ENCODE results near the gene ZBTB45. TPM values are rescaled to one million over a fixed set of nuclear protein-coding genes. Genes with fewer than 3 reads are reported as not detected.
A peak's percentile ranks its signal among the peaks of the same experiment; 100 is the strongest.
"Not testable (repeated sequence)": the region's sequence is repeated elsewhere in the genome, so short reads cannot be mapped to it uniquely, and the experiment has no call there.

The ZBTB45 gene
- total RNA-seq, 1 donor from 2014 or later, result 1.2 TPM

DNA sequence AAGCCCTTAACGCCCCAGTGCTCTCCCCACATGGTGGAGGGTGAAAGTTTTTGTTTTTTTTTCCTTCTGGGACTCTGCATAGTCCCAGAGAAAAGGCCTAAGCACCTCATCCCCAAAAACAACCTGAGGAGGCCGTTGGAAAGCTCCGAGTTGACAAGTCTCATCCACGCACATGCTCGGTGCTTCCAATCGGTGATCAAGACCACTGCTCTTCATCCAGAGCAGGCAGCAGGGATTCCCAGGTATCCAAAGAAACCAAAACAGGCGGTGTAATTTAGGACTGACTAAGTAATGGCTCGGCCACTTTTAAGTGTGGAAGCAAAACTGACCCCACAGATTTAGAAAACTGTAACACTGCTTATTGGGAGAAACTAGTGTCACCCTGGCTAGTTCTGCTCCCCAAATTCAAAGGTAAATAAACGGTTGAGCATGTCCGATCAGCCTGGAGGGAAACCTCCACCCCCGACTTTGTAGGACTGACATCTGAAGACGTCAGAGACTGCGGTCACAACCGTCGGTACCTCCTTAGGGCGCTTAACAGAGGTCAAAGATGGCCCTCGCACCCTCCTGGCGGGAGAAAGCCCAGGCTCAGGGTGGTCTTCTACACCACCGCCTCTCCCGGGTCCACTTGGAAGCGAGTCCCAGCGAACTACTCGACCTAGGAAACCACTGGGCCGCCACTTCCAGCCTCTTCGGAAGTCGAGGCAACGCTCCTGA is 44.5 kb downstream of the ZBTB45 start:
- DNase-seq (ENCODE audit: low spot score), result no peak

DNA sequence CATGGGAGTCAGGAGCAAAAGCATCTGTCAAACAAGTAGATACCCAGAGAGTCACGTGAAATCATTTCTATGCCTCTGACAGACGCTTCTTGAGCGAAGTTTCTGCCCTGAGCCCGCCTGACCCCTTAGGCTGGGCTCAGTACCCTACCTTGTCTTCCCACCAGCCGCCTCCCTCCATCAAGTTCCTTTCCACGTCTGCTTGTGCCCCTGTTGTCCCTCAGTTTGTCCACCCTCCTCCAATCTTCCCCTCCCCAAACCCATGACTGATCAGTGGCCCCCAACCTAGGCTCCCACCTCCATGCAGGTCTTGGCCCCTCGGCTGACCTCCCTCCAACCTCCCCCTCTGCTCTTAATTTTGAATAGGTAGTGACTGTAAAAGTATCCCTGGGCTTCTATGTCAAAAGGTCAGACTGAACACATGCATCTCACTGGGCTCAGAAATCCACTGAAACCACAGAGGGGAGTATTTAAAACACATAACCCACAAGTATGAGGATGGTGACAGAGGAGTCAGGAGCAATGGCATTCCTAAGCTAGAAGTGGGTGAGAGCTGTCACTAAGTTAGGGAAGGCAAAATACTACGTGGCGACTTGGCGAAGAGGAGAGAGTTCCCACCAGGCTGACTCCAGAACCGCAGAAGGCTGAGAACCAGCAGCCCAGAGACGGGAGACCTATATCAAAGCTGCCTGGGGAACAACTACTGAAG is 45.2 kb downstream of the ZBTB45 start:
- DNase-seq (ENCODE audit: low spot score), result no peak

DNA sequence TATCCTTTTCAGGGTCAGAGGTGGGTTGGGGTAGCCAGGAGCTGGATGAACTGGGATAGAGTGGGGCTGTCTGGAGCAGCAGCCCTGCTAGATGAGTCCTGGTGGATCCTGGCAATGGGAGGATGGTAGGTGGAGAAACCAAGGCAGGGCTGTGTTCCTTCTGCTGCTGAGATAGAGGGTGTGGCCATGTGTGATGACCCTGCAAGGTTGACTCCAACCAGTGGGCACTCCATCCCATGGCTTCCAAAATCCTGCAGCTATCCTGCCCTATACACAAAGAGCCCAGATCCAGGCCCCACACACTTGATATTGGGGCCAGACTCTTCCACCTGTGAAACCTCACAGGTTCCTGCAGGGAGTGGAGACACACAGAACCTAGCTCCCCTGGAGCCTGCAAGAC is 45.8 kb downstream of the ZBTB45 start:
- DNase-seq (ENCODE audit: low spot score), result no peak

DNA sequence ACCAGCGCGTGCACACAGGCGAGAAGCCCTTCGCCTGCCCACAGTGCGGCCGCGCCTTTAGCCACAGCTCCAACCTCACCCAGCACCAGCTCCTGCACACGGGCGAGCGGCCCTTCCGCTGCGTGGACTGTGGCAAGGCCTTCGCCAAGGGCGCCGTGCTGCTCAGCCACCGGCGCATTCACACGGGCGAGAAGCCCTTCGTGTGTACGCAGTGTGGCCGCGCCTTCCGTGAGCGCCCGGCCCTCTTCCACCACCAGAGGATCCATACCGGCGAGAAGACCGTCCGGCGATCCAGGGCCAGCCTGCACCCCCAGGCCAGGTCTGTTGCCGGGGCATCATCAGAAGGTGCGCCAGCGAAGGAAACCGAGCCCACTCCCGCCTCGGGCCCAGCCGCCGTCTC is 47.9 kb downstream of the ZBTB45 start:
- DNase-seq (ENCODE audit: low spot score), result no peak

DNA sequence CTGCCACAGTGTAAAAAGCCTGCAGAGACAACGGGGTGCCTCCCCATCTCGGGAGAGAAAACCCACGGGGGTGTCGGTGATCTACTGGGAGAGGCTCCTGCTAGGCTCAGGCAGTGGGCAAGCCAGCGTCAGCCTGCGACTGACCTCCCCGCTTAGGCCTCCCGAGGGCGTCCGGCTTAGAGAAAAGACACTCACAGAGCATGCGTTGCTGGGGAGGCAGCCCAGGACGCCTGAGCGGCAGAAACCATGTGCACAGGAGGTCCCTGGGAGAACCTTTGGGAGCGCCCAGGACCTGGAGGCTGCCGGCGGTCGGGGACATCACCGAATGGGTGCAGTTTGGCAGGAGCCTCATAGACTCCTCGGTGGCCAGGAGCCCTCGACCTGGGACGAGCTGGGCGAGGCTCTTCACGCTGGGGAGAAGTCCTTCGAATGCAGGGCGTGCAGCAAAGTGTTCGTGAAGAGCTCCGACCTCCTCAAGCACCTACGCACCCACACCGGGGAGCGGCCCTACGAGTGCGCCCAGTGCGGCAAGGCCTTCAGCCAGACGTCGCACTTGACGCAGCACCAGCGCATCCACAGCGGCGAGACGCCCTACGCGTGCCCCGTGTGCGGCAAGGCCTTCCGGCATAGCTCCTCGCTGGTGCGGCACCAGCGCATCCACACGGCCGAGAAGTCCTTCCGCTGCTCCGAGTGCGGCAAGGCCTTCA is 48.6 kb downstream of the ZBTB45 start:
- DNase-seq (ENCODE audit: low spot score), result not testable (repeated sequence)

DNA sequence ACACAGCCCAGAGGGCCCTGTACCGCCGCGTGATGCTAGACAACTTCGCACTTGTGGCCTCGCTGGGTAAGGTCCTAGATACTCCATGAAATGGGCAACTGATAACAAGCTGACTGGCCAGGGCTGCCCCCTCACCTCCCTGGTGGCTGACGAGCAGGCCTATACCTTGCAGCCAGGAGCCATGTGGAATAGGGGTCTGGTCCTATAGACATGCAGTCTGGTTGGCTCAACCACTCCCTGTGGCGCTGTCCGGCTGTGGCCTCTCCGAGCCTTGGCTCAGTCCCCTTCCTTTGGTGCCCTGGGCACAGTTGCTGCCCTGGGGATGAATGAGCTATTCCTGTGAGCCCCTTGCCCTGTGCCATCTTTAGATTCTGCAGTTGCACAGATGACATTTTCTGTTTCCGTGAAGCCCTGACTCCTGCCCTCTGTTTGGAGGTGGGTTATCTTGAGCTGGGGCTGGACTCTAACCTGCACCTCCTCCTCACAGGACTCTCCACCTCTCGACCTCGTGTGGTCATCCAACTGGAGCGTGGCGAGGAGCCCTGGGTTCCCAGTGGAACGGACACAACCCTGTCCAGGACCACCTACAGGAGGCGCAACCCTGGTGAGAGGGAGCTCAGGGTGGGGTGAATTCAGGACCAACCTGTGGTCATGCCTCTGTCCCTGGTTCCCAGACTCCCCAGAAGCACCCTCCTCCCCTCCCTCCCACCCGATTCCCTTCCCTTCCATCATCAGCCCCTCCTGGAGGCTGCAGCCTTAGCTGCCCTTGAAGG is 50.2 kb downstream of the ZBTB45 start:
- DNase-seq (ENCODE audit: low spot score), result no peak

DNA sequence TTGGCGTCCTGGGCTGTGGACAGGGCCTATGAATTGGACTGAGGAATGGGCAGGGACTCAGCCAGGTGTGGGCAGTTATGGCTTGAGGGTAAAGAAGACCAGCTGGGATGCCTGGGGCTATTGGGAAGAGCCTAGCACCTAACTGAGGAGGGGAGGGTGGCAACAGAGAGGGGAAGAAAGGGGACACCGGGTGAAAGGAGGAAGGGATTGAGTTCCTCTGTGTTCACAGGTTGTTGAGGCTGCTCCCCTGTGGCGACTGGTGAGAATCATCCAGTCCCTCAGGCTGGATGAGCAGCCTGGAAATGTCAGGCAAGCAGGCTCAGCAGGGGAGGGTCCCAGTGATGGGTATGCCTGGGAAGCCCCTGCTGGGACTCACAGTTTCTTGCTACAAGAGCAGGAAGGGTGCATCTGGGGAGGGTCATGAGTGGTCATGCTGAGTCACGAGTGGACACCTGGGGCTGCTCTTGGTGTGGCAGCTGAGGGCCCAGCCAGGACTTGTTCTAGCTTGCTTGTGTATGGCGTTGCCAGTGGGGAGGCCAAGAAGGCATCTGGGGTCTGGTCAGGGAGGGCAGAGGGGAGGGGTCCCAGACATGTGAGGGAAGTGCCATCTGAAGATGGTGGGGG is 51.3 kb downstream of the ZBTB45 start:
- no peak for DNase-seq (ENCODE audit: low spot score)

DNA sequence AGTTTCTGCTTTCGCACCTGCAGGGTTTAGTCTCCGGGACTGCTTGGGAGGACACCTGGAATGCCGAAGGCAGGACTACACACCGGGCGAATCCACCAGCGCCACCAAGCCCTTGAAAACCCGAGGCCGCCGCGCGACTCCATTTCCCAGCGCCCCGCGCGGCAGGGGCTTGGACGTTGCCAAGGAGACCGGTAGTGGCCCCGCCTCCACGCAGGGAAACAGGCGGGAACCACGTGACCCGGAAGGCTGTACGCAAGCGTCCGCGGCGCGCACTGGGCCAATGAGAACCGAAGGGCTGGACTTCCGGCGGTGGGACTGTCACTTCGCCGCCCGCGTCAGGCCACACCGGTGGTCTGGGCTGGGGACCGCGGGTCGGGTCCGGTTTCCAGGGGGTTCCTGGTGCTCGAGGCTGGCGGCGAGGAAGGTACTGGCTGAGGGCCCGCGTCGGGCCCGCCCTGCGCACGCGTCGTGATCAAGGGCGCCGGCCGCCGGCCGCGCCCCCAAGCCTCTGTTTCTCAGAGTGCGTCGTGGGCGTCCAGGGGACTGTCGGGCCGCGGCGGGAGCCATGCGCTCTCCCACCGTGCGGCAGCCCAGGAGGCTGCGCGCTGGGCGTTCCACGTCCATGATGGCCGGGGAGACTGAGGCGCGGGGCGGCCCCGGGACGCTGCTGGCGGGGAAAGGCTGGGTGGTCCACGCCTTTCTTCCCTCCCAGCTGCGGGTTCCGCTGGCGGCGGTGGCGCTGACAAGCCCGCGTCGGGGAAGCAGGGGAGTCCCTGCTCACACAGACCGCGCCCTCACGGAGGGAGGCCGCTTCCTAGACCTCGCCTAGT is 52.6 kb downstream of the ZBTB45 start, which contains the start of gene ZNF324:
TSS of gene ZNF324 (plus strand) at position 321 of the 830 bp plus-strand sequence. CDS start 2,106 bp downstream, outside the sequence.
- peak; percentile 98 for DNase-seq (ENCODE audit: low spot score)

DNA sequence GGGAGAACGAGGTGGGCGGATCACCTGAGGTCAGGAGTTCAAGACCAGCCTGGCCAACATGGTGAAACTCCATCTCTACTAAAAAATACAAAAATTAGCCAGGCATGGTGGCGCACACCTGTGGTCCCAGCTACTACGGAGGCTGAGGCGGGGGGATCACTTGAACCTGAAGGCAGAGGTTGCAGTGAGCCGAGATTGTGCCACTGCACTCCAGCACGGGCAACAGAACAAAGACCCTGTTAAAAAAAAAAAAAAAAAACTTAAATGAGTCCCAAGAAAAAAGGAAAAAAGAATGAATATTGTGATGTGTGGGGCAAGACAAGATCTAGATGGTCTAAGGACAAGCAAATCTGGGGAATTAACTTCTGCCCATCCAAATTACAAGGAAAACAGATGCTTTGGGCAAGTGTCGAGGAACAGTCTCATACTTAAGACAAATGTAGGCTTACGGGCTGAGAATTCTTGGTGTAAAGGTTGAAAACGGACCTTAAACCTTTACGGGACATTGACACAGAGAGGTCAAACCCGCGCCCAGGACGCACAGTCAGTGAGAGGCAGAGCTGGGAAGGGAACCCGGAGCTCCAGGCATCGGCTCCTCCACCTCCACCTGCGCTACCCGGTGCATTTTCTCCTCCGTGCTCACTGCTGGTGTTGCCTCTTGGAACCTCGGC is 53.4 kb downstream of the ZBTB45 start:
- DNase-seq (ENCODE audit: low spot score), result no peak

Other genes starting within 250 kb of the ZBTB45 start
- gene ZNF8, start 240.9 kb downstream of the ZBTB45 start, total RNA-seq (ENCODE audit: insufficient read depth, low replicate concordance), result 5.3 TPM
- gene ERVK3-1, start 214.4 kb downstream of the ZBTB45 start, total RNA-seq (ENCODE audit: insufficient read depth, low replicate concordance), result 43.3 TPM
- gene ZSCAN22, start 192.8 kb downstream of the ZBTB45 start, total RNA-seq (ENCODE audit: insufficient read depth, low replicate concordance), result 2.9 TPM
- 4.1 TPM for gene A1BG, start 166.3 kb downstream of the ZBTB45 start, total RNA-seq (ENCODE audit: insufficient read depth, low replicate concordance)
- 1.7 TPM for gene ZNF497, start 157.1 kb downstream of the ZBTB45 start, total RNA-seq (ENCODE audit: insufficient read depth, low replicate concordance)
- gene ZNF837, start 138.8 kb downstream of the ZBTB45 start, total RNA-seq (ENCODE audit: insufficient read depth, low replicate concordance), result 3.4 TPM
- gene RPS5, start 132.5 kb downstream of the ZBTB45 start, total RNA-seq (ENCODE audit: insufficient read depth, low replicate concordance), result 1,414 TPM
- gene RNF225, start 124.2 kb downstream of the ZBTB45 start, total RNA-seq (ENCODE audit: insufficient read depth, low replicate concordance), result 0.72 TPM
- gene ZNF584, start 111.2 kb downstream of the ZBTB45 start, total RNA-seq (ENCODE audit: insufficient read depth, low replicate concordance), result 6.0 TPM
- 24.8 TPM for gene ZNF132, start 79.7 kb downstream of the ZBTB45 start, total RNA-seq (ENCODE audit: insufficient read depth, low replicate concordance)
- gene ZNF324B, start 68.2 kb downstream of the ZBTB45 start, total RNA-seq (ENCODE audit: insufficient read depth, low replicate concordance), result 16.4 TPM
- gene ZNF324, start 52.7 kb downstream of the ZBTB45 start, total RNA-seq (ENCODE audit: insufficient read depth, low replicate concordance), result 16.1 TPM
- gene ZNF446, start 43.5 kb downstream of the ZBTB45 start, total RNA-seq (ENCODE audit: insufficient read depth, low replicate concordance), result 7.0 TPM
- gene SLC27A5, start 7.8 kb downstream of the ZBTB45 start, total RNA-seq (ENCODE audit: insufficient read depth, low replicate concordance), result 7.2 TPM
- 150 TPM for gene TRIM28, start 24.3 kb upstream of the ZBTB45 start, total RNA-seq (ENCODE audit: insufficient read depth, low replicate concordance)
- gene CHMP2A, start 35.3 kb upstream of the ZBTB45 start, total RNA-seq (ENCODE audit: insufficient read depth, low replicate concordance), result 92.5 TPM
- gene UBE2M, start 38.8 kb upstream of the ZBTB45 start, total RNA-seq (ENCODE audit: insufficient read depth, low replicate concordance), result 32.7 TPM
- 11.1 TPM for gene MZF1, start 53.5 kb upstream of the ZBTB45 start, total RNA-seq (ENCODE audit: insufficient read depth, low replicate concordance)